Measurements from ENCODE around the gene MARCHF10.
A peak's percentile ranks its signal among the peaks of the same experiment; 100 is the strongest.
"Not testable (repeated sequence)": the region's sequence is repeated elsewhere in the genome, so short reads cannot be mapped to it uniquely, and the experiment has no call there.

Gene MARCHF10

GRCh38 chr17:62703261-62703775 is 104.8 kb downstream of the MARCHF10 start:
- TF ChIP-seq, protein P1, sequence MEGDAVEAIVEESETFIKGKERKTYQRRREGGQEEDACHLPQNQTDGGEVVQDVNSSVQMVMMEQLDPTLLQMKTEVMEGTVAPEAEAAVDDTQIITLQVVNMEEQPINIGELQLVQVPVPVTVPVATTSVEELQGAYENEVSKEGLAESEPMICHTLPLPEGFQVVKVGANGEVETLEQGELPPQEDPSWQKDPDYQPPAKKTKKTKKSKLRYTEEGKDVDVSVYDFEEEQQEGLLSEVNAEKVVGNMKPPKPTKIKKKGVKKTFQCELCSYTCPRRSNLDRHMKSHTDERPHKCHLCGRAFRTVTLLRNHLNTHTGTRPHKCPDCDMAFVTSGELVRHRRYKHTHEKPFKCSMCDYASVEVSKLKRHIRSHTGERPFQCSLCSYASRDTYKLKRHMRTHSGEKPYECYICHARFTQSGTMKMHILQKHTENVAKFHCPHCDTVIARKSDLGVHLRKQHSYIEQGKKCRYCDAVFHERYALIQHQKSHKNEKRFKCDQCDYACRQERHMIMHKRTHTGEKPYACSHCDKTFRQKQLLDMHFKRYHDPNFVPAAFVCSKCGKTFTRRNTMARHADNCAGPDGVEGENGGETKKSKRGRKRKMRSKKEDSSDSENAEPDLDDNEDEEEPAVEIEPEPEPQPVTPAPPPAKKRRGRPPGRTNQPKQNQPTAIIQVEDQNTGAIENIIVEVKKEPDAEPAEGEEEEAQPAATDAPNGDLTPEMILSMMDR (IDR thresholded peaks at IDR 0.05; ENCODE audit: low read depth, low read length) = no peak
- Histone ChIP-seq H3K4me3 (ENCODE audit: low read depth, low read length) (peak overlapping the region; percentile 72), H3K36me3 (no peaks in the 10 kb centered on the region), H3K27me3 (no peaks in the 10 kb centered on the region; the same call in 1 of the 2 replicates), H3K9me3 (no peaks in the 10 kb centered on the region), H3K4me1 (peaks cover 5% of the 10 kb centered on the region)
- peak; percentile 33 for DNase-seq

DNA sequence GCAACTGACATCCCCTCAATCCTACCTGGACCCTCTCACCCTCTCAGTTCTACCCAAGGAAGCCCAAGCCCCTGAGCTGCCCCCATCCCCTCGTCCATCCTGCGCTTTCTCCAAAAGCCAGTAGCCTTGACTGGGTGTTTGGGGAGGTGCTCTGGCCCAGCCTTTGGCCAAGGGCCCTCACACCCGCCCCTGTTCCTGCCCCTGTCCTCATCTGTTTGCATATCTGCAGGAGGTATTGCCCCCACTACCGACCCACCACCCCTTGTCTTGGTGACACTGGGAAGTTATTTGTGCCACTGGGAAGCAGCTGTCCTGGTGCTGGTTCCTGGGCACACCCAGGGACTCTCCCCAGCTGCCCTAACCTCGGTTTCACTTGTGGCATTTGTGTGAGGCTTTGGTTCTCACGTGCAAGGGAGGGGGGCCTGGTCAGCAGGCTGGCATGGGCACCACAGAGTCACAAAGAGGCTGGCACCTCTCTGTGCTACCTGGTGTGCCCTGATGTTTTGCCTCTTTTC is 105.3 kb downstream of the MARCHF10 start:
- Histone ChIP-seq H3K27me3 (no peaks in the 10 kb centered on the region; the same call in 1 of the 2 replicates), H3K9me3 (no peaks in the 10 kb centered on the region), H3K4me3 (ENCODE audit: low read depth, low read length) (no peak overlapping the region), H3K36me3 (no peaks in the 10 kb centered on the region), H3K4me1 (peaks cover 5% of the 10 kb centered on the region)
- TF ChIP-seq, protein P1 (IDR thresholded peaks at IDR 0.05; ENCODE audit: low read depth, low read length) = no peak
- DNase-seq = no peak

GRCh38 chr17:62701706-62702085 is 106.4 kb downstream of the MARCHF10 start:
- Histone ChIP-seq H3K9me3 (no peaks in the 10 kb centered on the region), H3K36me3 (no peaks in the 10 kb centered on the region), H3K4me3 (ENCODE audit: low read depth, low read length) (no peak overlapping the region), H3K4me1 (peaks cover 5% of the 10 kb centered on the region), H3K27me3 (no peaks in the 10 kb centered on the region; the same call in 1 of the 2 replicates)
- TF ChIP-seq, protein P1 (IDR thresholded peaks at IDR 0.05; ENCODE audit: low read depth, low read length) = no peak
- no peak for DNase-seq

DNA sequence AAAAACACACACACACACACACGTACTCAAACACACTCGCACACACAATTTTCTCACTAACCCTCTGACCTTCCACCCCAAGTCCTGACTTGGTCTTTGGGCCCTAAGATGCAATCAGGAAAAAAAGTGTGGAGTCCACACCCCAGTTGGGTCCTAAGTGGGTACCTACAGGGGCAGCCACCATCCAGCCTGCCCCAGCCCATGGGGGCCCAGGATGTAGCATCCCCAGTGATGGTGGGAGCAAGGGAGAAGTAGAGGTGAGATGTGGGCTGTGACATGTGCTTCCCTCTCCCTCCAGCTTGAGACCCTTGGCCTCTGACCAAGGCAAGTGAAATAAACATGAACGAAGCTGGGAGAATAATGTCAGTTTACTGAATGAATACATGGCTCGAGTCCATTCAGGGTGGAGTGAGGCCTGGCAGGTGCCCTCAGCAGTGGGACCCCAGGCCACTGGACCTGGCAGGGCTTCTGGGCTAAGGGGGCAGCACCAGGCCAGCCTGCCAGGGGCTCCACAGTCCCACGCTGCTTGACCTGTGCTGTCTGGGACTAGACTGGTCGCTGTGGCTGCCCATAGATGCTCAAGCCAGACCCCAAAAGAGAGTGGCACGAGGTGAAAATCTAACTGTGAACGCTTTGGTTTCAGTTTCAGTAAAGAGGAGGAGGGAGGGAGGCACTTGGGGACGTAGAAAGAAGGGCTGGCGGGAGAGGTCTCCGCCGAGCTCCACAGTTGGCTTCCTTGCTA is 107.0 kb downstream of the MARCHF10 start:
- no peak for DNase-seq
- no peaks in the 10 kb centered on the region for H3K9me3 ChIP-seq
- peaks cover 5% of the 10 kb centered on the region for H3K4me1 ChIP-seq
- no peak overlapping the region for H3K4me3 ChIP-seq (ENCODE audit: low read depth, low read length)
- no peaks in the 10 kb centered on the region; the same call in 1 of the 2 replicates for H3K27me3 ChIP-seq
- TF ChIP-seq, protein P1 (IDR thresholded peaks at IDR 0.05; ENCODE audit: low read depth, low read length) = no peak
- H3K36me3 ChIP-seq = no peaks in the 10 kb centered on the region

- H3K4me3 ChIP-seq (ENCODE audit: low read depth, low read length); DNase-seq; H3K27me3 ChIP-seq; H3K4me1 ChIP-seq; H3K9me3 ChIP-seq; H3K36me3 ChIP-seq: not testable (repeated sequence)
Observed at GRCh38 chr17:62698459-62698858, 109.7 kb downstream of the MARCHF10 start.

- H3K27me3 ChIP-seq = no peaks in the 10 kb centered on the region; the same call in 1 of the 2 replicates
- H3K9me3 ChIP-seq = no peaks in the 10 kb centered on the region
- no peaks in the 10 kb centered on the region for H3K36me3 ChIP-seq
- no peaks in the 10 kb centered on the region for H3K4me1 ChIP-seq
- TF ChIP-seq, protein P1 (IDR thresholded peaks at IDR 0.05; ENCODE audit: low read depth, low read length) = no peak
- H3K4me3 ChIP-seq (ENCODE audit: low read depth, low read length) = no peak overlapping the region
- no peak for DNase-seq
Observed at GRCh38 chr17:62696726-62697490, 111.2 kb downstream of the MARCHF10 start.
